ENCODE results near the gene RNLS.

RNLS gene

DNA sequence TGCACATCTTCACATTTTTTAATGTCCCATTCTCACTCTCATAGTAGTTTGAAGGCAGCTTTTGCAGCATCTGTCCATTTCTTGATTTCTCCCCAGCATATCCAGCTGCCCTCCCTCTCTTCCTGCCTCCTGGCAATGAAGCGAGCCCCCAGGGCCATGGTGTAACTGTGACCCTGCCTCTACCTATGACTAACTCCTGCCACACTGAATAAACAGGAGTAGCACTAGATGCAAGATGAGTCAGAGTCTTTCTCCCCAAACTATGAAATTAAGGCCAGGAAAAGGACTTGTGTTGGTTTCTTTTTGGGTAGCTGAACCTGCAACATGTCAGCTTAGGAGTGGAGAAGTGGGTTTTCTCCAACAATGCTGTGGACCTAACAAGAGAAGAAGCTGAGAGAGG is 329.0 kb downstream of the RNLS start:
- no peak overlapping the region for H3K4me3 ChIP-seq (replicated peaks; ENCODE audit: low read depth, low read length)
- no peak for TF ChIP-seq CTCF (IDR thresholded peaks at IDR 0.05; ENCODE audit: low read length, missing control alignments)
- DNase-seq (ENCODE audit: low read depth): peak; percentile 72

DNA sequence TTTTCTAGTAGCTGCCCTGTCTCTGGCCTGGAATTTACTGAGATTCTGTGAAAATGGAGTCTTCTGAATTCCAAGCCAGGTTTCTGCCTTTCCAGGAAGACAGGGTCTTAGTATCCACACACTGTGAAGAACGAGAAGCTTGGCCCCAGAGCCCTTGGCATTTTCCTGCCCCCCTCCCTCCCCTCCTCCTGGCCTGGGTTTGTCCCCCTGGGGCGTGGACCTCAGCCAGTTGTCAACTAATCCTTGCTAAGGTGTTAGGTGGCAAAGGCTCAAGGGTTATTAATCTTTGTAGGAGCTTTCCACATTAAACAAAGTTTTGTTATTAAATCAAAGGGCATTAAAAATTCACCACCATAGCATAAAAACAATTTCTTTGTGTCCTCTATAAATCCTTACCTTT is 329.5 kb downstream of the RNLS start:
- TF ChIP-seq CTCF (IDR thresholded peaks at IDR 0.05; ENCODE audit: low read length, missing control alignments): no peak
- no peak overlapping the region for H3K4me3 ChIP-seq (replicated peaks; ENCODE audit: low read depth, low read length)
- no peak for DNase-seq (ENCODE audit: low read depth)

GRCh38 chr10:88253128-88253527 is 330.0 kb downstream of the RNLS start:
- no peak for TF ChIP-seq CTCF (IDR thresholded peaks at IDR 0.05; ENCODE audit: low read length, missing control alignments)
- H3K4me3 ChIP-seq (replicated peaks; ENCODE audit: low read depth, low read length): no peak overlapping the region
- no peak for DNase-seq (ENCODE audit: low read depth)

DNA sequence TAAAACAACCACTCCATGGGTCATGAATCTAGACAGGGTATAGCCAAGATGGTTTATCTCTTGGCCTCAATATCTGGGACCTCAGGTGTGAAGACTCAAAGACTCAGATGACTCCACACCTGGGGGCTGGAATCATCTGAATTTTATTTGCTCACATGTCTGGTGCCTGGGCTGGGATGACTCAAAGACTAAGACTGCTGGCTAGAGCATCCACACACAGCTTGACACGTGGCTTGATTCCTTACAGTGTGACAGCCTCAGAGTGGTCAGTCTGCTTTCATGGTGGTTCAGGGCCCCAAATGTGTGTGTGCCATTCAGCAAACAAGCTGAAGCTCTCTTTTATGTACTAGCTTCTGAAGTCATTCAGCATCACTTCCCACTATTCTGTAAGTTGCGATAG is 333.7 kb downstream of the RNLS start:
- H3K4me3 ChIP-seq (replicated peaks; ENCODE audit: low read depth, low read length): no peak overlapping the region
- TF ChIP-seq CTCF (IDR thresholded peaks at IDR 0.05; ENCODE audit: low read length, missing control alignments): no peak
- DNase-seq (ENCODE audit: low read depth): no peak

DNA sequence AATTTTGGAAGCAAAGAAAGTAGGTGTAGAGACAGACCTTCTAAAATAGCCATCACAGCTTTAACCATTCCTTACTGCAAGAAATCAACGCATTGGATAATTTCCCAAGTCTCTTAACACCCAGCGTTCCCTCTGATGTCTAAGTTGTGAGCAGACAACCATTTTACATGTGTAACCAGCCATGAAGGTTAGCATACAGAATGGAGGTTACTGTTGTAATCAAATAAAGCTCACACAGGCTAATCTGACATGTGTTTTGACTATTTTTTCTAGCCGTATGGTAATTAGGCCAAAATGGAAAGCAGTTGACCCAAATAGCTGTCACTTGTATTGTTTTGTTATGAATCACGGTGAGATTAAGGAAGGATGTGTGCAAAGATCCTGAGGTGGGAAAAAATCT is 336.4 kb downstream of the RNLS start:
- TF ChIP-seq CTCF (IDR thresholded peaks at IDR 0.05; ENCODE audit: low read length, missing control alignments): no peak
- H3K4me3 ChIP-seq (replicated peaks; ENCODE audit: low read depth, low read length): no peak overlapping the region
- DNase-seq (ENCODE audit: low read depth): no peak

GRCh38 chr10:88245974-88246511 is 337.1 kb downstream of the RNLS start:
- H3K4me3 ChIP-seq (replicated peaks; ENCODE audit: low read depth, low read length): no peak overlapping the region
- TF ChIP-seq CTCF (IDR thresholded peaks at IDR 0.05; ENCODE audit: low read length, missing control alignments): no peak
- DNase-seq (ENCODE audit: low read depth): peak; percentile 62
